HTR-8/SVneo (cell line): ENCODE measurements around the gene GFPT1.
"Not testable (repeated sequence)": the region's sequence is repeated elsewhere in the genome, so short reads cannot be mapped to it uniquely, and the experiment has no call there.

Experiments used
- DNase-seq: peaks from one replicate; pipeline ENCODE4 v3.0.0; 2011; ENCODE audit warnings: low spot score, mixed read lengths; ENCODE audit not compliant: insufficient read length
- FAIRE-seq: peaks from 2 replicates; lab custom pipeline; 2011; peaks lifted over from hg19 to GRCh38; lab: Jason Lieb, UNC

Gene GFPT1

GRCh38 chr2:69386789-69387734, at the start of gene GFPT1:
GFPT1 (minus strand) TSS chr2:69387227; CDS start chr2:69387071, 156 bp downstream.
- DNase-seq, result peak; percentile 93
- FAIRE-seq, result peak; percentile 86

- no peak for FAIRE-seq
These were observed 49.5 kb upstream of the GFPT1 start for GRCh38 chr2:69436596-69436937.

GRCh38 chr2:69434753-69435152, 47.7 kb upstream of the GFPT1 start:
- no peak for DNase-seq
- FAIRE-seq, result no peak

More at GRCh38 chr2:69436596-69436937, 49.5 kb upstream of the GFPT1 start:
- peak; percentile 24 for DNase-seq

GRCh38 chr2:69429491-69430183, 42.6 kb upstream of the GFPT1 start:
- FAIRE-seq (no peak), DNase-seq (no peak)

GRCh38 chr2:69428981-69429380, 42.0 kb upstream of the GFPT1 start:
- FAIRE-seq (no peak), DNase-seq (no peak)

- FAIRE-seq, result no peak
These were observed 37.4 kb upstream of the GFPT1 start for GRCh38 chr2:69424419-69424818.

GRCh38 chr2:69422198-69422597, 35.2 kb upstream of the GFPT1 start:
- FAIRE-seq, result no peak
- DNase-seq, result no peak

More at GRCh38 chr2:69424419-69424818, 37.4 kb upstream of the GFPT1 start:
- DNase-seq, result no peak

- not testable (repeated sequence) for FAIRE-seq, DNase-seq
These were observed 32.1 kb upstream of the GFPT1 start for GRCh38 chr2:69419111-69419510.

- no peak for DNase-seq
- FAIRE-seq, result no peak
These were observed 29.1 kb upstream of the GFPT1 start for GRCh38 chr2:69416147-69416546.

GRCh38 chr2:69411120-69411519, 24.1 kb upstream of the GFPT1 start:
- FAIRE-seq (no peak), DNase-seq (no peak)

- FAIRE-seq, result no peak
These were observed 18.3 kb upstream of the GFPT1 start for GRCh38 chr2:69405306-69405705.

GRCh38 chr2:69400121-69400520, 13.1 kb upstream of the GFPT1 start:
- DNase-seq (no peak), FAIRE-seq (no peak)

More at GRCh38 chr2:69405306-69405705, 18.3 kb upstream of the GFPT1 start:
- no peak for DNase-seq

GRCh38 chr2:69397234-69397633, 10.2 kb upstream of the GFPT1 start:
- FAIRE-seq (no peak), DNase-seq (no peak)

GRCh38 chr2:69395866-69396265, 8.8 kb upstream of the GFPT1 start:
- DNase-seq (no peak), FAIRE-seq (no peak)

GRCh38 chr2:69393963-69394362, 6.9 kb upstream of the GFPT1 start:
- FAIRE-seq, result no peak
- no peak for DNase-seq

GRCh38 chr2:69390471-69390870, 3.4 kb upstream of the GFPT1 start:
- DNase-seq (no peak), FAIRE-seq (no peak)

- DNase-seq, result no peak
- no peak for FAIRE-seq
These were observed 3.0 kb upstream of the GFPT1 start for GRCh38 chr2:69390001-69390400.

GRCh38 chr2:69389271-69389670, 2.2 kb upstream of the GFPT1 start:
- no peak for FAIRE-seq
- DNase-seq, result no peak

- no peak for DNase-seq
- no peak for FAIRE-seq
These were observed 899 bp upstream of the GFPT1 start for GRCh38 chr2:69387770-69388481.

- DNase-seq, result no peak
- FAIRE-seq, result no peak
These were observed 667 bp downstream of the GFPT1 start for GRCh38 chr2:69386360-69386759.
